HepG2 (cell line): ENCODE results near the gene EXOC6B. TPM values are rescaled to one million over a fixed set of nuclear protein-coding genes. Genes with fewer than 3 reads are reported as not detected.

Experiments used
- ATAC-seq: fragments of 200-7000 bp; cut with Tn5 transposase; 3 replicates; pipeline ENCODE4 v1.9.1; 2020; ENCODE audit warnings: mild to moderate bottlenecking, moderate library complexity
- BruUV-seq: library from RNA; stranded (reverse); fragments of 400-500 nt; replicated peaks from 2 replicates; lab custom pipeline; 2021; lab: Mats Ljungman, UMichigan
- CTCF ChIA-PET: fragments of 300-600 bp; formaldehyde crosslinking; extraction: SDS; loops from one replicate; lab custom pipeline; 2021; ENCODE audit warnings: low total read pairs, inconsistent platforms, low intra/inter-chr PET ratio; lab: Yijun Ruan, JAX
- POLR2A ChIA-PET: fragments of 350-600 bp; sonication (Branson Sonifier 250); formaldehyde crosslinking; loops from one replicate; lab custom pipeline; 2020; ENCODE audit warnings: antibody characterized with exemption, inconsistent platforms; lab: Yijun Ruan, JAX
- DNase-seq: peaks from one replicate; pipeline ENCODE4 v3.0.0-alpha.2; 2015; ENCODE audit warnings: low spot score
- FAIRE-seq: peaks from 3 replicates; lab custom pipeline; 2011; peaks lifted over from hg19 to GRCh38; lab: Jason Lieb, UNC
- H2AFZ ChIP-seq: one replicate; pipeline ENCODE4 v1.6.1; 2011; ENCODE audit warnings: low read length, inconsistent platforms
- H3K27ac ChIP-seq: fragments of 300-600 bp; 3 replicates; pipeline ENCODE4 v1.8.0; 2011; ENCODE audit warnings: mixed run types, mild to moderate bottlenecking, mixed read lengths, low read length, inconsistent platforms; ENCODE audit not compliant: insufficient read depth; ENCODE audit errors: extremely low read length
- H3K27me3 ChIP-seq, 2 experiments: fragments of 200-600 bp in 1 of 2; 2 replicates in 1 of 2; 3 replicates in 1 of 2; pipeline versions ENCODE4 v1.6.0 to v1.8.0; 2011; ENCODE audit warnings: low read length in 2 of 2, mild to moderate bottlenecking in 2 of 2, moderate library complexity in 2 of 2, inconsistent platforms in 1 of 2; ENCODE audit not compliant: insufficient read depth in 2 of 2, control insufficient read depth in 1 of 2
- H3K36me3 ChIP-seq, 2 experiments: fragments of 200-600 bp in 1 of 2; replicated peaks in 1 of 2; 2 replicates in 1 of 2; 3 replicates in 1 of 2; pipeline versions ENCODE4 v1.5.1 to v1.8.0; 2011; ENCODE audit warnings: low read length in 2 of 2, inconsistent platforms in 1 of 2; ENCODE audit not compliant: insufficient read depth in 2 of 2, control insufficient read depth in 1 of 2
- H3K4me1 ChIP-seq: 2 replicates; pipeline ENCODE4 v1.5.1; 2012; ENCODE audit warnings: low read length, inconsistent platforms; ENCODE audit not compliant: insufficient read depth
- H3K4me2 ChIP-seq: 2 replicates; pipeline ENCODE4 v1.6.0; 2011; ENCODE audit warnings: low read depth, low read length, inconsistent platforms
- H3K4me3 ChIP-seq, 3 experiments: fragments of 200-600 bp in 1 of 3; sonication (generic), shearing (Covaris generic) in 1 of 3; replicated peaks in 1 of 3; 2 replicates each; pipeline ENCODE4 v1.5.1; 2011 to 2016; ENCODE audit warnings: low read length in 3 of 3, inconsistent platforms in 2 of 3, low read depth in 2 of 3, mild to moderate bottlenecking in 2 of 3, control low read depth in 1 of 3, mixed read lengths in 1 of 3; ENCODE audit not compliant: insufficient read depth in 1 of 3
- H3K79me2 ChIP-seq: one replicate; pipeline ENCODE4 v1.6.1; 2011; ENCODE audit warnings: low read length, inconsistent platforms; ENCODE audit not compliant: insufficient read depth
- H3K9ac ChIP-seq: 2 replicates; pipeline ENCODE4 v1.6.0; 2011; ENCODE audit warnings: mild to moderate bottlenecking, low read depth, low read length, inconsistent platforms; ENCODE audit not compliant: insufficient read depth
- H3K9me3 ChIP-seq: 2 replicates; pipeline ENCODE4 v1.5.1; 2012; ENCODE audit warnings: mild to moderate bottlenecking, low read length
- H4K20me1 ChIP-seq: 2 replicates; pipeline ENCODE4 v1.6.0; 2011; ENCODE audit warnings: inconsistent platforms, mild to moderate bottlenecking, low read length, moderate library complexity; ENCODE audit not compliant: insufficient read depth
- AGO1 ChIP-seq: fragments of 200-400 bp; formaldehyde crosslinking; IDR thresholded peaks from 2 replicates; pipeline ENCODE4 v1.6.1; 2017; ENCODE audit warnings: mild to moderate bottlenecking, low read depth, low read length, moderate library complexity; ENCODE audit not compliant: poor library complexity, severe bottlenecking
- BORCS8-MEF2B ChIP-seq: sonication (generic); formaldehyde crosslinking; IDR thresholded peaks from 2 replicates; pipeline ENCODE4 v1.8.0; 2022; ENCODE audit warnings: mild to moderate bottlenecking, missing genetic modification reagents
- CHD2 ChIP-seq: IDR thresholded peaks from 2 replicates; pipeline ENCODE4 v1.6.1; 2011; ENCODE audit warnings: low read depth, low read length, improper control_type of control experiment
- CREM ChIP-seq, 2 experiments: sonication (generic) in 1 of 2; formaldehyde crosslinking in 1 of 2; IDR thresholded peaks; 2 replicates each; pipeline versions ENCODE4 v1.4.0 to v1.6.1; 2016 to 2020; ENCODE audit warnings: antibody characterized with exemption in 1 of 2, mild to moderate bottlenecking in 1 of 2, missing genetic modification reagents in 1 of 2
- GATA4 ChIP-seq: sonication (generic); IDR thresholded peaks from 2 replicates; pipeline ENCODE4 v1.6.1; 2016; ENCODE audit warnings: antibody characterized with exemption, low read depth, borderline replicate concordance
- HOXD1 ChIP-seq: sonication (generic); formaldehyde crosslinking; IDR thresholded peaks from 2 replicates; pipeline ENCODE4 v1.5.0; 2020; ENCODE audit warnings: missing genetic modification reagents
- MXI1 ChIP-seq: IDR thresholded peaks from 3 replicates; pipeline ENCODE4 v1.6.1; 2012; ENCODE audit warnings: low read depth, low read length, inconsistent platforms, borderline replicate concordance
- TEAD3 ChIP-seq: optimal IDR thresholded peaks from 2 replicates; pipeline ENCODE3; 2016; ENCODE audit warnings: borderline replicate concordance
- ZBTB20 ChIP-seq: sonication (generic); formaldehyde crosslinking; IDR thresholded peaks from 2 replicates; pipeline ENCODE4 v1.8.1; 2023; ENCODE audit warnings: missing genetic modification reagents, low read depth, mild to moderate bottlenecking, borderline replicate concordance
- ZNF280D ChIP-seq: sonication (generic); formaldehyde crosslinking; IDR thresholded peaks from 2 replicates; pipeline ENCODE4 v1.5.1; 2020; ENCODE audit warnings: mild to moderate bottlenecking, missing genetic modification reagents
- ZNF746 ChIP-seq: sonication (generic); formaldehyde crosslinking; IDR thresholded peaks from 2 replicates; pipeline ENCODE4 v1.8.0; 2022; ENCODE audit warnings: mild to moderate bottlenecking, missing genetic modification reagents
- ZNF790 ChIP-seq: sonication (generic); formaldehyde crosslinking; IDR thresholded peaks from 2 replicates; pipeline ENCODE4 v1.8.0; 2022; ENCODE audit warnings: missing genetic modification reagents, mild to moderate bottlenecking, borderline replicate concordance
- ZNF879 ChIP-seq: sonication (generic); formaldehyde crosslinking; IDR thresholded peaks from 2 replicates; pipeline ENCODE4 v1.8.1; 2023; ENCODE audit warnings: missing genetic modification reagents
- WGBS: methylation state at CpG from one replicate; pipeline ENCODE4 v1.1.6; 2017; ENCODE audit warnings: low lambda C conversion rate; 5-methylcytosine and 5-hydroxymethylcytosine counted together
- in situ Hi-C: cut with HindIII; loops from 2 replicates; pipeline ENCODE4 v1.10.0; 2017; ENCODE audit warnings: low pct_unique_long_range_greater_than_20kb; ENCODE audit not compliant: extremely low pct_ligation_motif_present
- intact Hi-C: fragments of 100-400 bp; cut with micrococcal nuclease; formaldehyde crosslinking; loops from one replicate; pipeline ENCODE4 v1.10.0; 2022; ENCODE audit not compliant: unreplicated experiment
- polyA plus RNA-seq, 8 experiments: library from polyadenylated mRNA; depleted of rRNA in 3 of 8; stranded (reverse) in 7 of 8; unstranded in 1 of 8; fragments of >200 nt; fragmentation: Illumina TruSeq in 4 of 8; extraction: Trizol in 4 of 8; gene quantifications; 2 replicates each; pipeline versions ENCODE4 v1.2.1 to v1.2.3, GENCODE V29; 2011 to 2016; ENCODE audit warnings: low read depth in 4 of 8, missing spikeins in 1 of 8, mixed read lengths in 1 of 8; ENCODE audit not compliant: insufficient read depth in 1 of 8
- total RNA-seq, 5 experiments: library from RNA; depleted of rRNA; stranded (reverse); fragments of >200 nt; fragmentation: Illumina TruSeq; extraction: Trizol; gene quantifications; 2 replicates each; pipeline ENCODE4 v1.2.3, GENCODE V29; 2016; ENCODE audit warnings: low read depth in 1 of 5

The EXOC6B gene
- total and polyA plus RNA-seq, 2 of the 13 experiments (the other 11 are each of a cell fraction or from before 2014, with no cell fraction given): 9.1 to 15.9 TPM

GRCh38 chr2:72210470-72210869, 615.4 kb downstream of the EXOC6B start:
- Histone ChIP-seq H2AFZ (no peak overlapping the region), H3K27me3 (no peaks in the 10 kb centered on the region), H3K4me2 (no peak overlapping the region), H3K4me3 (no peak overlapping the region), H3K9me3 (no peaks in the 10 kb centered on the region), H3K36me3 (no peaks in the 10 kb centered on the region), H3K27ac (no peak overlapping the region), H3K4me1 (peaks cover 16% of the 10 kb centered on the region)
- in situ Hi-C loops: no loop called here
- DNase-seq (no peak), FAIRE-seq (no peak), ATAC-seq (no peak)
- WGBS: 21% methylated on average over 2 of the region's 2 CpGs
- no TSS peak for BruUV-seq
- CTCF ChIA-PET: no interaction called here
- POLR2A ChIA-PET: no interaction called here
- no peak for TF ChIP-seq GATA4
- no peak for TF ChIP-seq ZBTB20
- no peak for TF ChIP-seq BORCS8-MEF2B (CRISPR knock-in tag)
- TF ChIP-seq HOXD1 (CRISPR knock-in tag): no peak
- no peak for TF ChIP-seq ZNF746 (CRISPR knock-in tag)
- no peak for TF ChIP-seq TEAD3 (CRISPR knock-in tag)
- no peak for TF ChIP-seq AGO1
- no peak for TF ChIP-seq CHD2
- no peak for TF ChIP-seq ZNF280D (CRISPR knock-in tag)
- no peak for TF ChIP-seq MXI1
- TF ChIP-seq CREM (IDR thresholded peaks at IDR 0.05): no peak
- no peak for TF ChIP-seq CREM (CRISPR knock-in tag; IDR thresholded peaks at IDR 0.05)
- TF ChIP-seq ZNF879 (CRISPR knock-in tag): no peak
- TF ChIP-seq ZNF790 (CRISPR knock-in tag): no peak
- TF ChIP-seq, all 625 proteins: peak for 0
- H4K20me1 ChIP-seq: no peaks in the 10 kb centered on the region
- H3K9ac ChIP-seq: no peak overlapping the region
- intact Hi-C loops: no loop called here
- H3K79me2 ChIP-seq: no peaks in the 10 kb centered on the region
